HG03460 (cell line): Measurements from ENCODE around the gene MAG.

ENCODE experiments used
- ATAC-seq: cut with Tn5 transposase; IDR thresholded peaks from one replicate; pipeline ENCODE4 v1.9.1; 2021; ENCODE audit not compliant: unreplicated experiment

Gene MAG

GRCh38 chr19:35340431-35340830 is 48.5 kb downstream of the MAG start:
- no peak for ATAC-seq

GRCh38 chr19:35341006-35341405 is 49.0 kb downstream of the MAG start:
- ATAC-seq = no peak

- ATAC-seq = no peak
Observed at GRCh38 chr19:35341565-35342225, 49.7 kb downstream of the MAG start.

- ATAC-seq = no peak
Observed at GRCh38 chr19:35342430-35342829, 50.5 kb downstream of the MAG start.

DNA sequence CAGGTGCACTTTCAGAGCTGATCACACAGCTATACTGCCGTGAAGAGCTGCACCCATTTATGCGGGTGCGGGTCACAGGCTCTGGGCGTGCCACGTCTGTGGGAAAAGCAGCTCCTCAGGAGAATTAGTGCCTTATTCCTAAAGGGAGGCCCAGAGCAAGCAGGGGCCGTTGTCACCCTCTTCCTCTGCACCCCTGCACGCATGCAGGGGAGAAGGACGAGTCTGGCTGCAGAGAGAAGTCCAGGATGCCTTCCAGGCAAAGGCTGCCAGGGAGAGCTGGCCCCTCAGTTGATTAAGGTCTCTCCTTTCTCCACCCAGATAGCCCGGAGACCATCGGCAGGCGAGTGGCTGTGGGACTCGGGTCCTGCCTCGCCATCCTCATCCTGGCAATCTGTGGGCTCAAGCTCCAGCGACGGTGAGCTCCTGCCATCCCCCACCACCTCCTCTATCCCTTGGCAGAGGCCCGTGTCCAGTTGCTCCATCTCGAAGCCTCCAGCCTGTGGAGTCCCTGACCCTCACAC is 52.6 kb downstream of the MAG start:
- no peak for ATAC-seq

DNA sequence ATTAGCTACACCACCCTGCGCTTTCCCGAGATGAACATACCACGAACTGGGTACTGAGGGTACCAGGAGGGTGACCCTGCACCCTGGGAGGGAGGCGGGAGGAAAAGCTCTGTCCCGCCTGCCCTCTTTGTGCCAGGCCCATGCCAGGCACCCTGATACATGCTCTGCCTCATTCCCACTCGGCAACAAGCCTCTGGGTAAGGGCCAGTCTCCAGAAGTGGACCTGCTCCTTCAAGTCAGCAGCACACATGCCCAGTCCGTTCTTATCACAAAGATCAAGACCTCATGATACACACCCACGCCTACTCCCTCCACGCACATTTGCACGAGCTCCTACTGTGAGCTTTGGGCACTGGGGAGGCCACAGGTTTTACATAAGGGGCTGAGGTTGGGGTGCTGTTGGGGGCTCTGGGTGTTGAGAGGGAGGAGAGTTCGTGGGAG is 53.7 kb downstream of the MAG start:
- no peak for ATAC-seq

GRCh38 chr19:35346193-35347052 is 54.5 kb downstream of the MAG start:
- no peak for ATAC-seq

DNA sequence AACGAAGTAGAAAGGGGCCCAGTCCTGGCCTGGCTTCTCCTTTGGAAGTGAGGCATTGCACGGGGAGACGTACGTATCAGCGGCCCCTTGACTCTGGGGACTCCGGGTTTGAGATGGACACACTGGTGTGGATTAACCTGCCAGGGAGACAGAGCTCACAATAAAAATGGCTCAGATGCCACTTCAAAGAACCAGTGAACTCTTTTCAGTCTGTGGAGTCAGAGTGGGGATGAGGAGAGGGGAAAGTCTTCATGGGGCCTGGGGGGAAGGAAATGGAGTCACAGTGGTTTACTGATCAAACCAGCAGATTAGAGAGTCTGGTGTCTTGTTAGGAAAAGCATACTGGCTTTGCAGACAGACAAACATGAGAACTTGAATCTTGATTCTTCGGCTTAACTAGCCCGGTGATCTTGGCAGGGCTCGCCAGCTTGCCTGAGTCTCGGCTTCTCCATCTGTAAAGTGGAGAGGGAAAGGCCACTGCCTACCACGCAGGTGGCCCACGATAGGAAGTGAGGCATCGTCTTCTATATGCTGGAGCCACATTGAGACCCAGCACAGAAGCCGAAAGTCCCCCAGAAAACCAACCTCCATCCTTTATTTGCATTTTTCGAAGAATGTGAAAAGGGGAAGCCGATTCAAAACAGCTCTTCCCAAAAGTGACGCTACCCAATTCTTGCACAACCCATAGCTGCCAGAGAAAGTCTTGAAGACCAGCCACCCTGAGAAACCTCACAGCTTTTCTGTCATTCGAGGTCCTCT is 55.4 kb downstream of the MAG start, which contains the start of gene FFAR1:
FFAR1 (plus strand) TSS at position 732 of the 759 bp plus-strand sequence. CDS start 3,650 bp downstream, outside the sequence.
- ATAC-seq = peak; percentile 52

DNA sequence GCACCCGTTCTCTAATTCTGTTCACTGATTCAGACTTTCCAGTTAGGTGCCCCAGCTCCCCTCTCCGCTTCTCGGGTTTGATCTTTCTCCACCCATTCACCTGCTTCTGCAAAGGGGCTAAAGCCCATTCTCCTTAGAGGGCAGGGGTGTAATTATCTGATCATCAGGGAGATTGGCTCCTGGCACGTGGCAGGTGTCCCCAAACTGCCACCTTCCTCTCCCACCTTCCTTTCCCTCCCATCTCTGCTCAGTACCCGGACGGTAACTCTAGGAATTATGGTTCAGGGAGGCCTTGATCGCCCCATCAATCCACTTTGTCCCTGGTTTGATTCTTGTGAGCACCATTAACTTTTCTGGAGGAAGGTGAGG is 56.0 kb downstream of the MAG start:
- no peak for ATAC-seq

GRCh38 chr19:35348911-35349611 is 57.1 kb downstream of the MAG start:
- no peak for ATAC-seq

GRCh38 chr19:35349614-35350521 is 57.9 kb downstream of the MAG start:
- no peak for ATAC-seq

DNA sequence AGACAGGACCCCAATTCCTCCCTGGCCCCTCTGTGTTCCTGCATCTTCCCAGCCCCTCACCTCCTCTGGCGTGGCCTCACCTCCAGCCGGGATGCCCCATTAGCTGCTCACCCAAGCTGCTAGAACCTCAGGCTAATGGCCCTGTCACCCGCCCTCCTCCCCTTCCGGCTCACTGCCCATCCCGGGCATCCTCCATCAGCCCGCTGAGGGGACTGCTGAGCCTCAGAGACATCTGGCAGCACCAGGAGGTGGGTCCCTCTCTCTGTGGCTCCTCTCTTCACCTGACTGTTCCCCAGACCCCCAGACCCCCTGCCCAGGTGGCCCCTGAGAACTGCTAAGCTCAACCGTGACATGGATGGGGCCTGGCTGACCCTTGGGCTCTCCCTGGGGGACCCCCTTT is 58.6 kb downstream of the MAG start:
- ATAC-seq = no peak

- ATAC-seq = no peak
Observed at GRCh38 chr19:35351411-35352176, 59.6 kb downstream of the MAG start.

GRCh38 chr19:35352177-35352447 is 60.2 kb downstream of the MAG start:
- no peak for ATAC-seq

GRCh38 chr19:35352448-35353304 is 60.7 kb downstream of the MAG start:
- no peak for ATAC-seq

DNA sequence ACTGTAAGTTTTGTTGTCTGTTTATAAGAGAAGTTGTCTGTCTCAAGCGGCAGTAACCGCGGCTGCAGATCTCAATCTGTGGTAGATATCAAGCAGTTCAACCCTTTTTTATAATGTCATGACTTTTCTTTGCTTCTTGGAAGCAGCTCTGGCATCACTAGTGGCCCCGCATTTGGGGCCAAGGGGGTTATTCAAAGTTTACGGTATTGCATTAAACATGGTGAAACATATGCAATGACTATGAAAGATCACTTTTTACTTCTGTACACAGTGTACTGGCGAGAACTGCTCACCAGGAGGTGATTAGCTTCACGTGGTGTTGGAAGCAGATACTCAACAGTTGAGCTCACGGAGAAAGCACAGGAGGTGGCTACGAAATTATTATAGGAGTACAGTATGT is 61.7 kb downstream of the MAG start:
- ATAC-seq = no peak

GRCh38 chr19:35354898-35355297 is 62.9 kb downstream of the MAG start:
- ATAC-seq = no peak

- ATAC-seq = no peak
Observed at GRCh38 chr19:35355791-35356460, 64.0 kb downstream of the MAG start.
